HFF-Myc (cell line): ENCODE measurements around the gene MTCL1.

Experiments
- DNase-seq: peaks from one replicate; pipeline ENCODE4 v3.0.0-alpha.2; 2011; ENCODE audit warnings: low read depth; ENCODE audit errors: extremely low read depth
- H3K4me3 ChIP-seq: replicated peaks from 2 replicates; pipeline ENCODE4 v1.5.1; 2011; ENCODE audit warnings: low read depth, mild to moderate bottlenecking, control low read depth, low read length
- TF ChIP-seq, protein P1 (sequence below): IDR thresholded peaks from 2 replicates; pipeline ENCODE4 v1.5.1; 2012; ENCODE audit warnings: mild to moderate bottlenecking, low read depth, low read length, control low read depth; ENCODE audit errors: missing control alignments

MTCL1 gene

DNA sequence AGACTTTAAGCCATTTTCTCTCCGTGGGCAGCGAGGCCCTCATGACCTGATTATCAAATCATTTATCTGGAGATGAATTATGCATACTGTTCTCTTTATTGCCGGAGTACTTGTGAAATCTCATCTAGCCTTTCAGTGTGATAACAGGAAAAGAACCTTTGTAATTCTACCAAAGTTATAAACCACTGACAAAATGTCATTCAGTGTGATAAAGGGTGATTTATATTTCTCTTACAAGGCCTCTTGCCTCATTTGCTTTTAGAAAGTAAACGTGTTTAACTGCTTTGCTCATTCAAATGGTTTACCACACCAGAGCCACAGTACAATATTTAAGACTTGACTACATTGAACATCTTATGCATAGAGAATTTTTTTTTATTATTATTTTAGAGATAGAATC is 13.8 kb downstream of the MTCL1 start:
- TF ChIP-seq, protein P1, sequence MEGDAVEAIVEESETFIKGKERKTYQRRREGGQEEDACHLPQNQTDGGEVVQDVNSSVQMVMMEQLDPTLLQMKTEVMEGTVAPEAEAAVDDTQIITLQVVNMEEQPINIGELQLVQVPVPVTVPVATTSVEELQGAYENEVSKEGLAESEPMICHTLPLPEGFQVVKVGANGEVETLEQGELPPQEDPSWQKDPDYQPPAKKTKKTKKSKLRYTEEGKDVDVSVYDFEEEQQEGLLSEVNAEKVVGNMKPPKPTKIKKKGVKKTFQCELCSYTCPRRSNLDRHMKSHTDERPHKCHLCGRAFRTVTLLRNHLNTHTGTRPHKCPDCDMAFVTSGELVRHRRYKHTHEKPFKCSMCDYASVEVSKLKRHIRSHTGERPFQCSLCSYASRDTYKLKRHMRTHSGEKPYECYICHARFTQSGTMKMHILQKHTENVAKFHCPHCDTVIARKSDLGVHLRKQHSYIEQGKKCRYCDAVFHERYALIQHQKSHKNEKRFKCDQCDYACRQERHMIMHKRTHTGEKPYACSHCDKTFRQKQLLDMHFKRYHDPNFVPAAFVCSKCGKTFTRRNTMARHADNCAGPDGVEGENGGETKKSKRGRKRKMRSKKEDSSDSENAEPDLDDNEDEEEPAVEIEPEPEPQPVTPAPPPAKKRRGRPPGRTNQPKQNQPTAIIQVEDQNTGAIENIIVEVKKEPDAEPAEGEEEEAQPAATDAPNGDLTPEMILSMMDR = no peak
- no peak for DNase-seq
- no peak overlapping the region for H3K4me3 ChIP-seq

DNA sequence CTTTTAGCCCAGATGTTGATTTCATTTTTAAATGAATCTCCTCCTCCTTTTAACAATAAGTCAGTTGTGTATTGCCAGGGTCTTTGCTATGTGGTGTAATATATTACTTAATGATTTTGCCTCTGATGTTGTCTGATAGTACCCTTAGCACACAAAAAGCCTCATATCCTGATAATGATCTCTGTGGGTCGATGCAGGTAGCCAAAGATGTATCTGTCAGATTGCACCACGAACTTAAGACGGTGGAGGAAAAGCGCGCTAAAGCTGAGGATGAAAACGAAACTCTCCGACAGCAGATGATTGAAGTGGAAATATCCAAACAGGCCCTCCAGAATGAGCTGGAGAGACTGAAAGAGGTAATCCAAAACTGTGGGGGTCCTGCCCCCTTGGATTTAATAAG is 14.8 kb downstream of the MTCL1 start:
- DNase-seq = no peak
- H3K4me3 ChIP-seq = no peak overlapping the region
- TF ChIP-seq, protein P1 = no peak

DNA sequence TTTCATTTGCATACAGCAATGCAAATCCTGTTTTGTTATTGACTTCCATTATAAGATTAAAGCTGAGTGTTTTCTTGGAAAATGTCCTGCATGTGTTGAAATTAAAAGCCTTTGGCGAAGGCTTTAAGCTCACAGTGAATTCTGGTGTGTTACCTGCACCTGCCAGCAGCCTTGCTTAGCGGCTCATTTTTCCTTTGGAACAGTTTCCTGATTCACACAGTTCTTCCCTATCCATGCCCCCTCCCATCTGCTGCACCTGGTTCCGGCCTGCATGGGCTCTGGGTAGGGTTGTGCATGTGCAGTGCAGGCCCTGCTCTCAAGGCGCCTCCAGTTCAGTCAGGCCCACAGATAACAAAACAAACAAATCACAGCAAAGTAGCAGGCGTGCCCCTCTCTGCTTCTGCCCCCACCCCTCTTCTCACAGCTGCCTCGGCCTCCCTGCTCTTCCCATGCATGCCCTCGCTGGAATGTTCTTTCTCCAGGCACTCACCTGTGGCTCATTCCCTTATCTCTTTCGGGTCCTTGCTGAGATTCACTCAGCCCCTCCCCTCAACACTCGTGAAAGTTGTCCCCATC is 15.8 kb downstream of the MTCL1 start:
- TF ChIP-seq, protein P1 = no peak
- no peak overlapping the region for H3K4me3 ChIP-seq
- DNase-seq = no peak

DNA sequence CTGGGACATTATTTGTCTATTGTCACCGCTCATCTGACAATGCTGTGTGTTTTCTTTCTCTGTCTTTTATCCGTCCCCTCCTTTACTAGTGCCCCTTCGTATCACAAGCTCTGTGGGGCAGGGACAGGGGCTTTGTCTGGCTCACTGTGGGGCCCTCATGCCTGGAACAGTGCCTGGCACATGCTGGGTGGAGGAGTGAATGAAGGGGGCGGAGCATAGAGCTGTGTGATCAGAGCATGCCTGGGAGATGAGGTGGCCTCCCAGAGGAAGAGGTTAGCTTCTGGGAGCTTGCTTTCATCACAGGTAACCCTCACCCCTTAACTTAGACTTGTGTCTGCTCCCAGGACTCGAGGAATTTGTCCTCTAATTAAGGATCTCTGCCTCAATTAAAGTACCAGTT is 16.4 kb downstream of the MTCL1 start:
- TF ChIP-seq, protein P1 = no peak
- no peak overlapping the region for H3K4me3 ChIP-seq
- DNase-seq = no peak

DNA sequence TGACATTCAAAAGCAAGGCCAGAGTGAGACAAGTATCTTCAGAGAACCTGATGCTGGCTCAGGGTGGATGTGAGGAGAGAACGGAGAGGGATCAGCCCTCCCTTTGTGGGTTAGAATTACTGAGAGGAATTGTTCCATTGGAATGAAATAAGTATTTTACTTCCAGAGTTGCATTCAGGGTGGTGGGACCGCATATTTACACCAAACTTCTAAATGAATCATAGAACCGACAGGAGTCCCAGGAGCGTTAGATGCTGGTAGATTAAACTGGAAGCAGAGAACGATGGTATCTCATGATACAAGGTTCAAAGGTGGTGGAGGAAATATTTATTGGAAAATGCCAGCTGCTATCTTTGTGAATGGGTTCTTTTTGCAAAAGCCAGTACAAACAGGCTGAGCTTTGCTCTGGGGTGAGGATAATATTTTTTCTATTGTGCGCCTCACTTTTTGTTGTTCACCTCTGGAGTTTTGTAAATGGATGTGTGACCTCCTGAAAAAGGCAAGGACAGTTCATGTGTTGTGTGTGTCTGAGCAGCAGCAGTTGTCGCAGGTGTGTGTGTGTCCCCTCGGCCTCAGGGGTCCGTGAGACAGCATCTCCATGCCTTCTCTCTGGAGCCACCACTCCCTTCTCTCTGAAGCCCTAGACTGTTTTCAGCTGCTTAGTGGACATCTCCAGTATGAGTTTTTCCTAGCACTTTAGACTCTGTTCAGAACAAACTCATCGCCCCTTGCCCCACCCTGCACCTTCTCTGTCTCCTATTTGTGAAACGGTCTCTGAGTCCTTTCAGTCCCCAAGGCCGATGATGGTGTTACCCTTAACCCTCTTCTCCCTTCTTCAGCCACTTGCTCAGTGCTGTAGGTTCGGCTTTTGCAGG is 17.8 kb downstream of the MTCL1 start:
- TF ChIP-seq, protein P1 = no peak
- DNase-seq = no peak
- H3K4me3 ChIP-seq = no peak overlapping the region

DNA sequence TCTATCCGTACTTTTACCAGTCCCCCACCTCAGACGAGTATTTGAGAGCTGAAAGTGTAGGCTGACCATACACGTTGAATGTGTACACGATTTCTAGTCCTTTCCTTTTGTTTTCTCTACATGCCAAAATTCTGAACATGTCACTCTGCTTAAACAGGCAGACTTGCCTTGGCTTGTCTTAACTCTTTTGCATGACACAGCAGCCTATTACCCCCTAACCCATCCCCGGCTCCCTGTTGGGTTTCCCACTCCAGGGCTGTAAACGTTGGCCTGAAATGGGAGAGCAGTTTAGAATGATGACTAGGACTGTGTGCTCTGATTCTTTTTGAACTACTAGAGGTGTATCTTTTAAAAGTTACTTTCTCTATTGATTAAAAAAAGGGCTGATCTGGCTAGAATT is 19.1 kb downstream of the MTCL1 start:
- H3K4me3 ChIP-seq = no peak overlapping the region
- no peak for DNase-seq
- TF ChIP-seq, protein P1 = no peak

DNA sequence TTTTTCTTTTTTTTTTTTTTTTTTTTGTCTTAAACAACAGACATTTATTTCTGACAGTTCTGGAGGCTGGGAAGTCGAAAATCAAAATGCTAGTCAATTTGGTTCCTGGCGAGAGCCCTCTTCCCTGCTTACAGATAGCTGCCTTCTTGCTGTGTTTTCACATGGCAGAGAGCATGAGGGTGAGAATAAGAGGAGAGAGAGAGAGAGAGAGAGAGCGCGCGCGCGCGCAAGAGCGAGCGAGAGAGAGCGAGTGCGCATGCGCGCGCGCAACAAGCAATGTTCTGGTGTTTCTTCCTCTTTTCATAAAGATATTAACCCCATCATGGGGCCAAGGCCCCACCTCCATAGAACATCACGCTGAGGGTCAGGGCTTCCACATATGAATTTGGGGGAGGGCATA is 20.9 kb downstream of the MTCL1 start:
- DNase-seq = no peak
- H3K4me3 ChIP-seq = no peak overlapping the region
- TF ChIP-seq, protein P1 = no peak
